GM12875 (cell line): ENCODE measurements around the gene LIMD2.
"Not testable (repeated sequence)": the region's sequence is repeated elsewhere in the genome, so short reads cannot be mapped to it uniquely, and the experiment has no call there.

Experiments
- H3K4me3 ChIP-seq: one replicate; pipeline ENCODE4 v1.5.1; 2011; ENCODE audit warnings: low read depth, low read length, control low read depth
- CTCF ChIP-seq: IDR thresholded peaks from 2 replicates; pipeline ENCODE4 v1.5.1; 2011; ENCODE audit warnings: low read depth, mild to moderate bottlenecking, control low read depth, inconsistent platforms, low read length, moderate library complexity, borderline replicate concordance; ENCODE audit not compliant: insufficient read depth

The LIMD2 gene

GRCh38 chr17:63699638-63700527 is at the start of gene LIMD2:
LIMD2 (minus strand) TSS chr17:63700125; CDS start chr17:63699298, 827 bp downstream.
- no peak for TF ChIP-seq CTCF
- H3K4me3 ChIP-seq = peak within 1 kb of the TSS; percentile 91

GRCh38 chr17:63741408-63742173 is 41.7 kb upstream of the LIMD2 start, which contains the start of gene STRADA:
STRADA (minus strand) TSS chr17:63741799; CDS start chr17:63728369, 13,430 bp downstream.
- TF ChIP-seq CTCF = no peak

GRCh38 chr17:63741143-63741407 is 41.1 kb upstream of the LIMD2 start:
- no peak for TF ChIP-seq CTCF
- H3K4me3 ChIP-seq = peak overlapping the region; percentile 68

More at GRCh38 chr17:63741408-63742173, 41.7 kb upstream of the LIMD2 start, which contains the start of gene STRADA:
- peak within 1 kb of the TSS; percentile 68 for H3K4me3 ChIP-seq

- no peak for TF ChIP-seq CTCF
- H3K4me3 ChIP-seq = peak overlapping the region; percentile 68
These were observed 40.7 kb upstream of the LIMD2 start for GRCh38 chr17:63740464-63741142.

GRCh38 chr17:63735691-63736090 is 35.8 kb upstream of the LIMD2 start:
- no peak for TF ChIP-seq CTCF
- no peak overlapping the region for H3K4me3 ChIP-seq

GRCh38 chr17:63722403-63722802 is 22.5 kb upstream of the LIMD2 start:
- TF ChIP-seq CTCF = no peak
- no peak overlapping the region for H3K4me3 ChIP-seq

- H3K4me3 ChIP-seq = not testable (repeated sequence)
These were observed 20.3 kb upstream of the LIMD2 start for GRCh38 chr17:63720194-63720593.
